Stimulated activated CD4-positive, alpha-beta T cell treated with anti-CD3 and anti-CD28 coated beads, Interleukin-4, amount 100 ng/mL, for 4 hours (primary cell): ENCODE measurements around the gene CACNA2D2.
A peak's percentile ranks its signal among the peaks of the same experiment; 100 is the strongest.
"Not testable (repeated sequence)": the region's sequence is repeated elsewhere in the genome, so short reads cannot be mapped to it uniquely, and the experiment has no call there.

Experiments used
- DNase-seq, 2 experiments: peaks; one replicate each; pipeline ENCODE4 v3.0.0-alpha.2; 2020

Gene CACNA2D2

GRCh38 chr3:50525987-50526386 is 22.6 kb upstream of the CACNA2D2 start:
- peak; percentile 32 to 52 for DNase-seq

- DNase-seq, result no peak
Measured at GRCh38 chr3:50525191-50525910, 21.9 kb upstream of the CACNA2D2 start.

GRCh38 chr3:50524746-50525145 is 21.3 kb upstream of the CACNA2D2 start:
- no peak for DNase-seq

GRCh38 chr3:50523279-50523811 is 19.9 kb upstream of the CACNA2D2 start:
- DNase-seq, result no peak

- DNase-seq, result no peak
Measured at GRCh38 chr3:50521572-50521971, 18.1 kb upstream of the CACNA2D2 start.

GRCh38 chr3:50520849-50521248 is 17.4 kb upstream of the CACNA2D2 start:
- DNase-seq, result no peak

- DNase-seq, result peak; percentile 61 to 72
Measured at GRCh38 chr3:50519471-50520089, 16.1 kb upstream of the CACNA2D2 start.

- DNase-seq, result no peak
Measured at GRCh38 chr3:50518436-50518835, 15.0 kb upstream of the CACNA2D2 start.

- no peak for DNase-seq
Measured at GRCh38 chr3:50517721-50518206, 14.3 kb upstream of the CACNA2D2 start.

- DNase-seq, result no peak
Measured at GRCh38 chr3:50516440-50516871, 13.0 kb upstream of the CACNA2D2 start.

GRCh38 chr3:50515565-50516439 is 12.4 kb upstream of the CACNA2D2 start:
- no peak for DNase-seq

GRCh38 chr3:50512908-50513307 is 9.5 kb upstream of the CACNA2D2 start:
- not testable (repeated sequence) for DNase-seq

- DNase-seq, result no peak
Measured at GRCh38 chr3:50512131-50512530, 8.7 kb upstream of the CACNA2D2 start.

GRCh38 chr3:50510325-50510724 is 6.9 kb upstream of the CACNA2D2 start:
- DNase-seq, result no peak

GRCh38 chr3:50509715-50510114 is 6.3 kb upstream of the CACNA2D2 start:
- DNase-seq, result no peak

GRCh38 chr3:50508821-50509220 is 5.4 kb upstream of the CACNA2D2 start:
- DNase-seq, result no peak

GRCh38 chr3:50506169-50506568 is 2.7 kb upstream of the CACNA2D2 start:
- DNase-seq, result no peak

- DNase-seq, result no peak
Measured at GRCh38 chr3:50504681-50505080, 1.2 kb upstream of the CACNA2D2 start.

- peak in 1 of 2 experiments; percentile 8 for DNase-seq
Measured at GRCh38 chr3:50502584-50503423, 630 bp downstream of the CACNA2D2 start.

- no peak for DNase-seq
Measured at GRCh38 chr3:50502225-50502583, 1.2 kb downstream of the CACNA2D2 start.

GRCh38 chr3:50495609-50496423 is 7.6 kb downstream of the CACNA2D2 start:
- no peak for DNase-seq
